Suprapubic skin (tissue), 4 donors: ENCODE data around the gene EPB41. TPM values are rescaled to one million over a fixed set of nuclear protein-coding genes. Genes with fewer than 3 reads are reported as not detected.

Experiments used
- DNase-seq, 2 donors: peaks; one replicate each; pipeline ENCODE4 v3.0.0-alpha.2; 2019; ENCODE audit warnings: low spot score in 2 of 2
- H3K27ac ChIP-seq: fragments of 200-600 bp; sonication (generic); one replicate; pipeline ENCODE4 v1.5.1; 2019
- H3K27me3 ChIP-seq: fragments of 200-600 bp; sonication (generic); one replicate; pipeline ENCODE4 v1.5.1; 2019
- H3K36me3 ChIP-seq: fragments of 200-600 bp; sonication (generic); one replicate; pipeline ENCODE4 v1.5.1; 2019
- H3K4me1 ChIP-seq: fragments of 200-600 bp; sonication (generic); one replicate; pipeline ENCODE4 v1.5.1; 2019
- H3K4me3 ChIP-seq: fragments of 200-600 bp; sonication (generic); one replicate; pipeline ENCODE4 v1.5.1; 2019; ENCODE audit warnings: mild to moderate bottlenecking
- H3K9me3 ChIP-seq: fragments of 200-600 bp; sonication (generic); one replicate; pipeline ENCODE4 v1.5.1; 2019
- CTCF ChIP-seq, 2 donors: fragments of 200-600 bp in 1 of 2; fragments of 450-650 bp in 1 of 2; sonication (generic) in 1 of 2; IDR thresholded peaks; one replicate each; pipeline ENCODE4 v1.5.1; 2016 to 2019; ENCODE audit warnings: antibody characterized with exemption in 2 of 2, mild to moderate bottlenecking in 1 of 2, moderate library complexity in 1 of 2
- EP300 ChIP-seq: sonication (generic); formaldehyde crosslinking; IDR thresholded peaks from one replicate; pipeline ENCODE4 v1.6.1; 2017; ENCODE audit warnings: antibody characterized with exemption
- POLR2A ChIP-seq, 2 donors: fragments of 450-650 bp; IDR thresholded peaks; one replicate each; pipeline ENCODE4 v1.6.1; 2017; ENCODE audit warnings: antibody characterized with exemption in 2 of 2, mild to moderate bottlenecking in 2 of 2, moderate library complexity in 2 of 2
- POLR2AphosphoS5 ChIP-seq, 3 donors: sonication (generic); formaldehyde crosslinking; IDR thresholded peaks; one replicate each; pipeline ENCODE4 v1.6.1; 2017; ENCODE audit warnings: antibody characterized with exemption in 3 of 3
- WGBS: methylation state at CpG from one replicate; pipeline ENCODE4 v1.1.5; 2018; 5-methylcytosine and 5-hydroxymethylcytosine counted together
- total RNA-seq, 4 donors: library from RNA; depleted of rRNA; stranded (reverse); fragments of >200 nt; gene quantifications; one replicate each; pipeline ENCODE4 v1.1.0, GENCODE V29; 2016

The EPB41 gene
- total RNA-seq, 4 donors from 2014 or later: 45.7 to 79.5 (median 67.1) TPM

GRCh38 chr1:28887835-28888682, 26.3 kb upstream of the EPB41 start:
- DNase-seq: peak in 1 of 2 donors; percentile 70
- no peaks in the 10 kb centered on the region for H3K36me3 ChIP-seq
- H3K27ac ChIP-seq: peak overlapping the region; percentile 16
- H3K4me1 ChIP-seq: peaks cover 26% of the 10 kb centered on the region
- no peak for TF ChIP-seq EP300
- no peak for TF ChIP-seq POLR2A (IDR thresholded peaks at IDR 0.05)
- TF ChIP-seq CTCF (IDR thresholded peaks at IDR 0.05): no peak
- TF ChIP-seq POLR2AphosphoS5 (IDR thresholded peaks at IDR 0.05): no peak
- 32% methylated on average over 23 of the region's 24 CpGs for WGBS
- no peaks in the 10 kb centered on the region for H3K27me3 ChIP-seq
- peak overlapping the region; percentile 62 for H3K4me3 ChIP-seq
- no peaks in the 10 kb centered on the region for H3K9me3 ChIP-seq

GRCh38 chr1:28888915-28889314, 25.5 kb upstream of the EPB41 start:
- TF ChIP-seq POLR2AphosphoS5 (IDR thresholded peaks at IDR 0.05) (no peak), EP300 (no peak), POLR2A (IDR thresholded peaks at IDR 0.05) (no peak), CTCF (IDR thresholded peaks at IDR 0.05) (no peak)
- Histone ChIP-seq H3K27me3 (no peaks in the 10 kb centered on the region), H3K36me3 (no peaks in the 10 kb centered on the region), H3K9me3 (no peaks in the 10 kb centered on the region), H3K27ac (no peak overlapping the region), H3K4me3 (no peak overlapping the region), H3K4me1 (peaks cover 26% of the 10 kb centered on the region)
- DNase-seq: no peak
- WGBS: 92% methylated on average over 7 of the region's 7 CpGs

- Histone ChIP-seq H3K27ac (no peak overlapping the region), H3K36me3 (no peaks in the 10 kb centered on the region), H3K9me3 (no peaks in the 10 kb centered on the region), H3K4me3 (no peak overlapping the region), H3K27me3 (no peaks in the 10 kb centered on the region), H3K4me1 (peaks cover 23% of the 10 kb centered on the region)
- WGBS: 79% methylated on average over 5 of the region's 5 CpGs
- DNase-seq: no peak
- TF ChIP-seq POLR2AphosphoS5 (IDR thresholded peaks at IDR 0.05) (no peak), CTCF (IDR thresholded peaks at IDR 0.05) (no peak), POLR2A (IDR thresholded peaks at IDR 0.05) (no peak), EP300 (no peak)
Measured at GRCh38 chr1:28889357-28889756, 25.0 kb upstream of the EPB41 start.

- TF ChIP-seq CTCF (IDR thresholded peaks at IDR 0.05): no peak
- no peaks in the 10 kb centered on the region for H3K36me3 ChIP-seq
- H3K4me3 ChIP-seq: no peak overlapping the region
- H3K27ac ChIP-seq: no peak overlapping the region
- peaks cover 14% of the 10 kb centered on the region for H3K4me1 ChIP-seq
- no peaks in the 10 kb centered on the region for H3K27me3 ChIP-seq
- no peak for DNase-seq
- 81% methylated on average over 8 of the region's 8 CpGs for WGBS
- no peaks in the 10 kb centered on the region for H3K9me3 ChIP-seq
Measured at GRCh38 chr1:28890435-28890834, 23.9 kb upstream of the EPB41 start.

- Histone ChIP-seq H3K9me3 (no peaks in the 10 kb centered on the region), H3K4me1 (peaks cover 12% of the 10 kb centered on the region), H3K4me3 (no peak overlapping the region), H3K36me3 (no peaks in the 10 kb centered on the region), H3K27me3 (no peaks in the 10 kb centered on the region), H3K27ac (no peak overlapping the region)
- DNase-seq: no peak
- TF ChIP-seq CTCF (IDR thresholded peaks at IDR 0.05) (no peak), POLR2AphosphoS5 (IDR thresholded peaks at IDR 0.05) (no peak), POLR2A (IDR thresholded peaks at IDR 0.05) (no peak), EP300 (no peak)
- WGBS: 71% methylated on average over 2 of the region's 2 CpGs
Measured at GRCh38 chr1:28890836-28891235, 23.5 kb upstream of the EPB41 start.
